SU-DHL-6 (cell line): ENCODE measurements around the gene TMEM69.

Experiments
- EZH2phosphoT487 ChIP-seq: fragments of 200-600 bp; sonication (generic), shearing (Covaris generic); conservative IDR thresholded peaks from 2 replicates; pipeline ENCODE4 v1.6.1; 2018; ENCODE audit warnings: mild to moderate bottlenecking, antibody characterized with exemption, low read length, moderate library complexity, mixed read lengths
- TF ChIP-seq, protein P1 (sequence below): fragments of 200-600 bp; sonication (generic); IDR thresholded peaks from one replicate; pipeline ENCODE4 v1.5.1; 2017; ENCODE audit warnings: antibody characterized with exemption, mild to moderate bottlenecking, low read length, moderate library complexity; ENCODE audit not compliant: insufficient read depth, poor library complexity, severe bottlenecking

DNA sequence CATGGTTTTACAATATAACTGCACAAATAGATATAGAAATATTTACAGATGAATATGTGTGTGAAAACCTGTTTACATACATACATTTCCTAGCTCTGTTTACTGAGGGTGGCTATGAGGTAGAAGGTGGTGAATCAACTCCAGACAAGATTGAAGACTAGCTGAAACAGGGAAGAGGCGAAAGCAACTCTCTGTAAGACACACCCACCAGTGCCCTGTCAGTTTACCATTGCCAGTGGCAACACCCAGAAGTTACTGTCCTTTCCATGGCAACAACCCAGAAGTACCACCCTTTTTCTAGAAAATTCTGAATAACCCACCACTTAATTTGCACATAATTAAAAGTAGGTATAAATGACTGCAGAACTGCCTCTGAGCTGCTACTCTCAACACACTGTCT lies 16.7 kb downstream of the TMEM69 start:
- TF ChIP-seq EZH2phosphoT487: no peak
- TF ChIP-seq, protein P1, sequence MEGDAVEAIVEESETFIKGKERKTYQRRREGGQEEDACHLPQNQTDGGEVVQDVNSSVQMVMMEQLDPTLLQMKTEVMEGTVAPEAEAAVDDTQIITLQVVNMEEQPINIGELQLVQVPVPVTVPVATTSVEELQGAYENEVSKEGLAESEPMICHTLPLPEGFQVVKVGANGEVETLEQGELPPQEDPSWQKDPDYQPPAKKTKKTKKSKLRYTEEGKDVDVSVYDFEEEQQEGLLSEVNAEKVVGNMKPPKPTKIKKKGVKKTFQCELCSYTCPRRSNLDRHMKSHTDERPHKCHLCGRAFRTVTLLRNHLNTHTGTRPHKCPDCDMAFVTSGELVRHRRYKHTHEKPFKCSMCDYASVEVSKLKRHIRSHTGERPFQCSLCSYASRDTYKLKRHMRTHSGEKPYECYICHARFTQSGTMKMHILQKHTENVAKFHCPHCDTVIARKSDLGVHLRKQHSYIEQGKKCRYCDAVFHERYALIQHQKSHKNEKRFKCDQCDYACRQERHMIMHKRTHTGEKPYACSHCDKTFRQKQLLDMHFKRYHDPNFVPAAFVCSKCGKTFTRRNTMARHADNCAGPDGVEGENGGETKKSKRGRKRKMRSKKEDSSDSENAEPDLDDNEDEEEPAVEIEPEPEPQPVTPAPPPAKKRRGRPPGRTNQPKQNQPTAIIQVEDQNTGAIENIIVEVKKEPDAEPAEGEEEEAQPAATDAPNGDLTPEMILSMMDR: no peak
